ENCODE data around the gene E2F1.

DNA sequence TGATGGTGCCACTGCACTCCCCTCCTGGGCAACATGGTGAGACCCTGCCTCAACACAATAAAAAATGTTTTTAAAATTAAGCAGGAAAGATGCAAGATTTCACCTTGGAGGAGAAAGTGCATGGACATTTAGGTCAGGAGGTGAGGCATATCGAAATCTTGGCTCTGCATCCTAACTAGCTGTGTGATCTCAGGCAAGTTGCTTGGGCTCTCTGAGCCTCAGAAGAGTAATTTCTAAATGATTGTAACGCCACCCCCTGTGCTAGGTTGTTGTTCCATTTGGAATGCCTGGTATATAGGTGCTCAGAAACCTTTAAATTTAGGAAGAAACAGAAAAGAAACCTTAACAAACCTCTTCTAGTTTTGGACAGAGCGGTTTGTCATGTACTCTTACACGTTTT lies 60.0 kb downstream of the E2F1 start:
- no peak for TF ChIP-seq CSDC2 (CRISPR knock-in tag; IDR thresholded peaks at IDR 0.05)
- no peak for TF ChIP-seq GLIS3 (CRISPR knock-in tag; IDR thresholded peaks at IDR 0.05)
- TF ChIP-seq, protein P1, sequence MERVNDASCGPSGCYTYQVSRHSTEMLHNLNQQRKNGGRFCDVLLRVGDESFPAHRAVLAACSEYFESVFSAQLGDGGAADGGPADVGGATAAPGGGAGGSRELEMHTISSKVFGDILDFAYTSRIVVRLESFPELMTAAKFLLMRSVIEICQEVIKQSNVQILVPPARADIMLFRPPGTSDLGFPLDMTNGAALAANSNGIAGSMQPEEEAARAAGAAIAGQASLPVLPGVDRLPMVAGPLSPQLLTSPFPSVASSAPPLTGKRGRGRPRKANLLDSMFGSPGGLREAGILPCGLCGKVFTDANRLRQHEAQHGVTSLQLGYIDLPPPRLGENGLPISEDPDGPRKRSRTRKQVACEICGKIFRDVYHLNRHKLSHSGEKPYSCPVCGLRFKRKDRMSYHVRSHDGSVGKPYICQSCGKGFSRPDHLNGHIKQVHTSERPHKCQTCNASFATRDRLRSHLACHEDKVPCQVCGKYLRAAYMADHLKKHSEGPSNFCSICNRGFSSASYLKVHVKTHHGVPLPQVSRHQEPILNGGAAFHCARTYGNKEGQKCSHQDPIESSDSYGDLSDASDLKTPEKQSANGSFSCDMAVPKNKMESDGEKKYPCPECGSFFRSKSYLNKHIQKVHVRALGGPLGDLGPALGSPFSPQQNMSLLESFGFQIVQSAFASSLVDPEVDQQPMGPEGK (CRISPR knock-in tag; IDR thresholded peaks at IDR 0.05; ENCODE audit: borderline replicate concordance) = no peak
- TF ChIP-seq SNAI2 (CRISPR knock-in tag; IDR thresholded peaks at IDR 0.05) = no peak
- TF ChIP-seq ZFP3 (CRISPR knock-in tag; IDR thresholded peaks at IDR 0.05) = no peak
- TF ChIP-seq ZFP30 (CRISPR knock-in tag; IDR thresholded peaks at IDR 0.05) = no peak
- TF ChIP-seq OSR1 (CRISPR knock-in tag; IDR thresholded peaks at IDR 0.05) = no peak
- no peak for TF ChIP-seq TOX (CRISPR knock-in tag; IDR thresholded peaks at IDR 0.05; ENCODE audit: borderline replicate concordance)
- TF ChIP-seq CREB5 (CRISPR knock-in tag; IDR thresholded peaks at IDR 0.05; ENCODE audit: low read depth) = no peak

Measured in SK-N-SH treated with all-trans-retinoic acid at 6 μM for 48 hours (cell line).